ENCODE measurements around the gene LCT.
"Not testable (repeated sequence)": the region's sequence is repeated elsewhere in the genome, so short reads cannot be mapped to it uniquely, and the experiment has no call there.

LCT gene

DNA sequence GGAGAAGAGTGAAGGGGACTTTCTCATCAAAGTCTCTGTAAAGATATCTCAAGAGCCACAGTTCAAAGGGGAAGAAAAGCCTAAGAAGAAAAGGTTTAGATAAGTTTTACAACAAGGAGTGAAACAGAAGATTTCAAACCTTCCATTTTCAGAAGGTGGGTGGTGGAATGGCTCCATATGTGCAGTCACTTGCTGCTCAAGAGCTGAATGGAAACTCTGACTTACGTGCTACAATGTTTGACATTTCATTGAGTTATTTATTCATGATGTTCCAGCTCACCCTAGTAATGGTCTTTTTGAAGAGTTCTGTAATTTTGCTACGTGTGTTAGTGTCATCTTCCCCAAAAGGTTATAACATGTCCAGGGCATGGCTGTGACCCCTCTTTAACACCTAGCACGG, 21.7 kb downstream of the LCT start (continued):
- TF ChIP-seq, protein P1, sequence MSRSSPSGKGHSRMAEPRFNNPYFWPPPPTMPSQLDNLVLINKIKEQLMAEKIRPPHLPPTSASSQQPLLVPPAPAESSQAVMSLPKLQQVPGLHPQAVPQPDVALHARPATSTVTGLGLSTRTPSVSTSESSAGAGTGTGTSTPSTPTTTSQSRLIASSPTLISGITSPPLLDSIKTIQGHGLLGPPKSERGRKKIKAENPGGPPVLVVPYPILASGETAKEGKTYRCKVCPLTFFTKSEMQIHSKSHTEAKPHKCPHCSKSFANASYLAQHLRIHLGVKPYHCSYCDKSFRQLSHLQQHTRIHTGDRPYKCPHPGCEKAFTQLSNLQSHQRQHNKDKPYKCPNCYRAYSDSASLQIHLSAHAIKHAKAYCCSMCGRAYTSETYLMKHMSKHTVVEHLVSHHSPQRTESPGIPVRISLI (tag by site-specific recombination; IDR thresholded peaks at IDR 0.05), result no peak
- TF ChIP-seq HOXA7 (CRISPR knock-in tag; IDR thresholded peaks at IDR 0.05; ENCODE audit: borderline replicate concordance), result no peak

DNA sequence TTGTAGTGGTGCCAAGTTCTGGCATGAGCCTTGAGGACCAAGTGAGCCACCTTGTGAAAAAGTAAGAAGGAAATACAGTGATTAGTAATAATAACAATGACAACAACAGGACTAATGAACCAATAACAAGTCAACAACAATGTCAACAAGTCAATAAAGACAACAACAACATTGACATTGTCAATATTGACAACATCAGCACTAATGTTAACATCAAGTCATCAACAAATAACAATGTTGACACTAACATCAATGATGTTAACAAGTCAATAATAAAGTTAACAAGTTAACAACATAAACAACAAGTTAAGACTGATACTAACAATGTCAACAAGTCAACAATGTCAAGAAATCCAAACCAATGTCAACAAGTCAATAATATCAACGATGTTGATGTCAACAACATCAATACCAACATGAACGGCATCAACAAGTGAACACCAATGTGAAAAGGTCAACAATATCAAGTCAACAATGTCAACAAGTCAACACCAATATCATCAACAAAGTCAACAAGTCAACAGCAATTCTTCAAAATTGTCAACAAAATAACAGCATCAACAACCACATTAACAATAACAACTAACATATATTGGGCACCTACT, 24.0 kb downstream of the LCT start:
- ChIA-PET CTCF (interaction anchor here (0.7 to 2.5 kb wide), 2 partner anchors 16 to 564 kb away, joined by 3 to 11 read pairs; no protein-coding TSS in a partner anchor), POLR2A (no interaction called here)
- no peak for TF ChIP-seq ZNF239 (tag by site-specific recombination; IDR thresholded peaks at IDR 0.05)
- peak; percentile 64 for TF ChIP-seq SCRT2 (tag by site-specific recombination; IDR thresholded peaks at IDR 0.05)
- Histone ChIP-seq H3K4me1 (ENCODE audit: control insufficient read depth, insufficient read depth, low read length) (no peaks in the 10 kb centered on the region), H3K4me3 (ENCODE audit: low read depth, low read length) (no peak overlapping the region), H3K36me3 (ENCODE audit: control insufficient read depth in 2 of 2, insufficient read depth in 1 of 2, low read length in 2 of 2) (no peaks in the 10 kb centered on the region), H3K27ac (ENCODE audit: extremely low read depth, low read depth, low read length) (no peak overlapping the region), H3K9me3 (ENCODE audit: control insufficient read depth, insufficient read depth, low read depth, low read length) (no peaks in the 10 kb centered on the region)

DNA sequence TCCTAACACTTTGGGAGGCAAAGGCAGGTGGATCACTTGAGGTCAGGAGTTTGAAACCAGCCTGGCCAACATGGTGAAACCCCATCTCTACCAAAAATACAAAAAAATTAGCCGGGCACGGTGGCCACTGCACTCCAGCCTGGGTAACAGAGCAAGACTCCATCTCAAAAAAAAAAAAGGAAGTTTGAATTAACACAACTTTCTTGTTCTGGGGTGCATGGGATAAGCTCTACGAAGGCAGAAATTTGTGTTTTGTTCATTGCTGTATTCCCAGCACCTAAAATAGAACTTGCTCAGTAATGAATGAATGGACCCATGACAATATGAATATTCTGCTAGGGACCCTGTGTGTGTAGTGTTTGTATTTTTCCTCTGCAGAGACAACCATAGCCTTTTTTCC, 29.1 kb downstream of the LCT start:
- not testable (repeated sequence) for H3K36me3 ChIP-seq (ENCODE audit: control insufficient read depth in 2 of 2, insufficient read depth in 1 of 2, low read length in 2 of 2); H3K4me1 ChIP-seq (ENCODE audit: control insufficient read depth, insufficient read depth, low read length); H3K4me3 ChIP-seq (ENCODE audit: low read depth, low read length); H3K27ac ChIP-seq (ENCODE audit: extremely low read depth, low read depth, low read length); H3K9me3 ChIP-seq (ENCODE audit: control insufficient read depth, insufficient read depth, low read depth, low read length)
- ChIA-PET CTCF (interaction anchor here (3.3 kb wide), 1 partner anchor 10 kb away, joined by 27 read pairs; no protein-coding TSS in a partner anchor), POLR2A (interaction anchor here (0.9 kb wide), 1 partner anchor 69 kb away, joined by 3 read pairs; the partner anchor contains the start of gene MCM6)

DNA sequence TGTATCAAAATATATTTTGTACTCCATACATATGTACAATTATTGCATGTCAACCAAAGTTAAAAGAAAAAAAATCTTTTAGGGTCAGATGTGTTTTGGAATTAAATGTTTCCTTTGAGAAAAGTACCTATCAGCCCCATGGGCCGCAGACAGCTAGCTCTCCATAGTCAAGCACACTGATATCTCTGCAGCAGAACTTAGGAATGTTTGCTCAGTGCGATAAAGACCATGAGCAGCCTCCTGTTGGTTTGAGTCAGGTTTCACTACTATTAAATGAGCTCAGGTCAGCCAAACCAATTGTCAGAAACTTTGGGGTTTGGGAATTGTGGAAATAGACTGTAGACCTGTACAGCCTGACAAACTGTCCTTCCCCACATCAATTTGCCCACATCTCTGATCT, 33.7 kb downstream of the LCT start:
- Histone ChIP-seq H3K9me3 (ENCODE audit: control insufficient read depth, insufficient read depth, low read depth, low read length) (no peaks in the 10 kb centered on the region), H3K4me1 (ENCODE audit: control insufficient read depth, insufficient read depth, low read length) (no peaks in the 10 kb centered on the region), H3K36me3 (ENCODE audit: control insufficient read depth in 2 of 2, insufficient read depth in 1 of 2, low read length in 2 of 2) (no peaks in the 10 kb centered on the region), H3K4me3 (ENCODE audit: low read depth, low read length) (no peak overlapping the region), H3K27ac (ENCODE audit: extremely low read depth, low read depth, low read length) (no peak overlapping the region)
- TF ChIP-seq KLF10 (tag by site-specific recombination; IDR thresholded peaks at IDR 0.05) (no peak), SP2 (tag by site-specific recombination; IDR thresholded peaks at IDR 0.05) (no peak), ZNF423 (tag by site-specific recombination; IDR thresholded peaks at IDR 0.05) (no peak), ZNF521 (tag by site-specific recombination; IDR thresholded peaks at IDR 0.05) (no peak), SCRT1 (tag by site-specific recombination; IDR thresholded peaks at IDR 0.05; ENCODE audit: borderline replicate concordance) (no peak), ZNF585B (tag by site-specific recombination; IDR thresholded peaks at IDR 0.05) (no peak), ZNF768 (tag by site-specific recombination; IDR thresholded peaks at IDR 0.05) (no peak), ZNF10 (tag by site-specific recombination; IDR thresholded peaks at IDR 0.05) (no peak), ZNF350 (tag by site-specific recombination; IDR thresholded peaks at IDR 0.05) (no peak), ZNF146 (tag by site-specific recombination; IDR thresholded peaks at IDR 0.05) (no peak), BCL11A (tag by site-specific recombination; IDR thresholded peaks at IDR 0.05; ENCODE audit: low read depth) (no peak), ZNF202 (tag by site-specific recombination; IDR thresholded peaks at IDR 0.05; ENCODE audit: borderline replicate concordance) (no peak), FEZF1 (tag by site-specific recombination; IDR thresholded peaks at IDR 0.05) (no peak), MEIS1 (CRISPR knock-in tag; IDR thresholded peaks at IDR 0.05; ENCODE audit: borderline replicate concordance) (no peak), EGR2 (tag by site-specific recombination; IDR thresholded peaks at IDR 0.05; ENCODE audit: low read depth) (no peak), GLIS1 (tag by site-specific recombination; IDR thresholded peaks at IDR 0.05) (no peak), ZNF211 (tag by site-specific recombination; IDR thresholded peaks at IDR 0.05; ENCODE audit: low read depth) (no peak), ZNF404 (tag by site-specific recombination; IDR thresholded peaks at IDR 0.05) (no peak)
- TF ChIP-seq, protein P2, sequence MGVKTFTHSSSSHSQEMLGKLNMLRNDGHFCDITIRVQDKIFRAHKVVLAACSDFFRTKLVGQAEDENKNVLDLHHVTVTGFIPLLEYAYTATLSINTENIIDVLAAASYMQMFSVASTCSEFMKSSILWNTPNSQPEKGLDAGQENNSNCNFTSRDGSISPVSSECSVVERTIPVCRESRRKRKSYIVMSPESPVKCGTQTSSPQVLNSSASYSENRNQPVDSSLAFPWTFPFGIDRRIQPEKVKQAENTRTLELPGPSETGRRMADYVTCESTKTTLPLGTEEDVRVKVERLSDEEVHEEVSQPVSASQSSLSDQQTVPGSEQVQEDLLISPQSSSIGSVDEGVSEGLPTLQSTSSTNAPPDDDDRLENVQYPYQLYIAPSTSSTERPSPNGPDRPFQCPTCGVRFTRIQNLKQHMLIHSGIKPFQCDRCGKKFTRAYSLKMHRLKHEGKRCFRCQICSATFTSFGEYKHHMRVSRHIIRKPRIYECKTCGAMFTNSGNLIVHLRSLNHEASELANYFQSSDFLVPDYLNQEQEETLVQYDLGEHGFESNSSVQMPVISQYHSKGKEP (tag by site-specific recombination; IDR thresholded peaks at IDR 0.05), result no peak
- CTCF ChIA-PET, result interaction anchor here (0.6 kb wide), 1 partner anchor 825 kb away, joined by 4 read pairs; no protein-coding TSS in a partner anchor
- POLR2A ChIA-PET, result no interaction called here
